Endometrial microvascular endothelial cells (primary cell): ENCODE data around the gene ACOT4. TPM values are rescaled to one million over a fixed set of nuclear protein-coding genes. Genes with fewer than 3 reads are reported as not detected.
"Not testable (repeated sequence)": the region's sequence is repeated elsewhere in the genome, so short reads cannot be mapped to it uniquely, and the experiment has no call there.

Source experiments
- in situ Hi-C: cut with HindIII; loops from 2 replicates; pipeline ENCODE4 v1.10.0; 2017; ENCODE audit warnings: low sequenced_read_pairs, low pct_unique_long_range_greater_than_20kb; ENCODE audit errors: inconsistent ontology term
- total RNA-seq: library from RNA; depleted of rRNA; stranded (reverse); fragments of >200 nt; gene quantifications from one replicate; pipeline ENCODE4 v1.2.3, GENCODE V29; 2015; ENCODE audit errors: inconsistent ontology term

The ACOT4 gene, protein sequence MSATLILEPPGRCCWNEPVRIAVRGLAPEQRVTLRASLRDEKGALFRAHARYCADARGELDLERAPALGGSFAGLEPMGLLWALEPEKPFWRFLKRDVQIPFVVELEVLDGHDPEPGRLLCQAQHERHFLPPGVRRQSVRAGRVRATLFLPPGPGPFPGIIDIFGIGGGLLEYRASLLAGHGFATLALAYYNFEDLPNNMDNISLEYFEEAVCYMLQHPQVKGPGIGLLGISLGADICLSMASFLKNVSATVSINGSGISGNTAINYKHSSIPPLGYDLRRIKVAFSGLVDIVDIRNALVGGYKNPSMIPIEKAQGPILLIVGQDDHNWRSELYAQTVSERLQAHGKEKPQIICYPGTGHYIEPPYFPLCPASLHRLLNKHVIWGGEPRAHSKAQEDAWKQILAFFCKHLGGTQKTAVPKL
- total RNA-seq: 0.65 TPM

- in situ Hi-C loops: no loop called here
Measured at GRCh38 chr14:73591690-73592449, at the start of gene ACOT4. ACOT4 (plus strand) TSS chr14:73591873; CDS start chr14:73591960, 87 bp downstream.

GRCh38 chr14:73542961-73543360, 48.7 kb upstream of the ACOT4 start:
- in situ Hi-C loops: not testable (repeated sequence)

DNA sequence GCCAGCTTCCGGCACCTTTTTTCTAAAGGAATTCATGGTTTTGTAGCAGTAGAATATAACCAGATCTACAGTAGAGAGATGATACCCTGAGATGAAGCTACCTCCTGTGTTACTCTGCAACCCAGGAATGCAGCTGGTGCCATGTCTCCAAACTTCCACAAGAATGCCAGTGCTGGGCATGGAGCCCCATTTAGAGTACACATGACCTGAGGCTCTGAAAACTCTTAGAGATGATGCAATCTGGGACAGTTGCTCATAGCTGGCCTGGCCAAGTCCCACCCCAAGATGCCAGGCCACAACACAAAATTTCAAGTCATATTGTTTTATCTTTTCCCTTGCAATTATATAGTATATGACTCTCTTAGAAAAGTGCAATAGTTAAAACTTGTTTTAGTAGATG, 46.3 kb upstream of the ACOT4 start:
- in situ Hi-C loops: not testable (repeated sequence)

- in situ Hi-C loops: not testable (repeated sequence)
Measured at GRCh38 chr14:73549097-73549496, 42.6 kb upstream of the ACOT4 start.

DNA sequence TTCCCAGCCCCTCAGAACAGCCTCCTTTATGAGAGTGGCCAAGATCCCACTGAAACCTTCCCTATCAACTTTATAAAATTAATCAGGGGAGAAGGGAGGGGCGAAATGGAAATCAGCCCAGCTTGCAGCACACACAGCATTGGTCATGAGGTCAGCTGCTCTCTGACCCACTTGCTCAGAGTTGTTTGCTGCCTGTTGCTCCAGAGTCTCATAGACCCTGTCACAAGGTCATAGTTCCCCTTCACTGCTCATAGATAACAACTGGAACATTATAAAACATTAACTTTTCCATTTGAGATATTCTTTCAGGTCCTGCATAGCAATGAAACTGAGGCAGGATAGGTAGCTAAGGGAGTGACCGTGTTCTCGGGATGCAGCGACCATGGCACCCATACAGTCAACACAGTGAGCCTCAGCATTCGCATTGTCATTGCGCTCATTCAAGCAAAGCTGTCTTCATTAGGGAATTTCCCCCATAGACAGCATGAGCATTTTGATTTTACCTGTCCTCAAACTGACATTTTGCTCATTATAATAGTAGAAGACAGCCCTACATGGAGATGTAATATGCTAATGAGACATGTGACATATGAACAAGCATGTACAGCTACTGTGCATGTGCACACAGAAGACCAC, 41.7 kb upstream of the ACOT4 start:
- in situ Hi-C loops: not testable (repeated sequence)

GRCh38 chr14:73553845-73554244, 37.8 kb upstream of the ACOT4 start:
- in situ Hi-C loops: no loop called here

DNA sequence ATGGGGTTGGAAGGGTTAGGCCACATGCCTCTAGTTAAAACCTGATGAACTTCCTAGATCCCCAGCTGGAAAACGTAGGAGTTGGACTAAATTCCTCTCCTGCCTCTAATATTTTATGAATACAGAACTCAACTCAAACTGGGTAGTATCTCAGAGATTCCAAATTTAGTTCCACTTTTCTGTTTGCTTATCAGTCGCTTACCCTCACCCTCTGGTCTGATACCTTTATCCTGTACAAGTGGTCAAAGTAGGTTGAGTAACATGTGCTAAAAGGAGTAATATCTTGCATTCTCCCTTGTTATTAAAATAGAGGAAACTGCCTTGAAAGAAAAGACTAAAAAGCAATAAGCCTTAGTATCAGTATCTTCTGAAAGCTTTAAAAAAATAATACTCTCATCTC, 34.5 kb upstream of the ACOT4 start:
- in situ Hi-C loops: not testable (repeated sequence)

DNA sequence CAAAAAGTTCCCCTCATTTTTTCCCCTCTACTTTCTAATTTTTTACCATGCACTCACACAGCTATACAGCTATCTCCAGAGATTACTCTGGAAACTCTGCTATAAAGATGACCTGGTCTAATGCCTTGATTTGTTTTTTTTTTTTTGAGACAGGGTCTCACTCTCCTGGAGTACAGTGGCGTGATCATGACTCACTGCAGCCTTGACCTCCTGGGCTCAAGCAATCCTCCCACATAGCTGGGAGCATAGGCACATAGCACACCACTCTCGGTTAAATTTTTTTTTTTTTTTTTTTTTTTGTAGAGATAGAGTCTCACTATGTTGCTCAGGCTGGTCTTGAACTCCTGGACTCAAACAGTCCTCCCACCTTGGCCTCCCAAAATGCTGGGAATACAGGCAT, 33.4 kb upstream of the ACOT4 start:
- in situ Hi-C loops: not testable (repeated sequence)

- in situ Hi-C loops: not testable (repeated sequence)
Measured at GRCh38 chr14:73562256-73562655, 29.4 kb upstream of the ACOT4 start.

GRCh38 chr14:73562696-73563095, 29.0 kb upstream of the ACOT4 start:
- in situ Hi-C loops: not testable (repeated sequence)

GRCh38 chr14:73566431-73566830, 25.2 kb upstream of the ACOT4 start:
- in situ Hi-C loops: not testable (repeated sequence)

GRCh38 chr14:73566935-73567334, 24.7 kb upstream of the ACOT4 start:
- in situ Hi-C loops: not testable (repeated sequence)

- in situ Hi-C loops: no loop called here
Measured at GRCh38 chr14:73567358-73567757, 24.3 kb upstream of the ACOT4 start.

DNA sequence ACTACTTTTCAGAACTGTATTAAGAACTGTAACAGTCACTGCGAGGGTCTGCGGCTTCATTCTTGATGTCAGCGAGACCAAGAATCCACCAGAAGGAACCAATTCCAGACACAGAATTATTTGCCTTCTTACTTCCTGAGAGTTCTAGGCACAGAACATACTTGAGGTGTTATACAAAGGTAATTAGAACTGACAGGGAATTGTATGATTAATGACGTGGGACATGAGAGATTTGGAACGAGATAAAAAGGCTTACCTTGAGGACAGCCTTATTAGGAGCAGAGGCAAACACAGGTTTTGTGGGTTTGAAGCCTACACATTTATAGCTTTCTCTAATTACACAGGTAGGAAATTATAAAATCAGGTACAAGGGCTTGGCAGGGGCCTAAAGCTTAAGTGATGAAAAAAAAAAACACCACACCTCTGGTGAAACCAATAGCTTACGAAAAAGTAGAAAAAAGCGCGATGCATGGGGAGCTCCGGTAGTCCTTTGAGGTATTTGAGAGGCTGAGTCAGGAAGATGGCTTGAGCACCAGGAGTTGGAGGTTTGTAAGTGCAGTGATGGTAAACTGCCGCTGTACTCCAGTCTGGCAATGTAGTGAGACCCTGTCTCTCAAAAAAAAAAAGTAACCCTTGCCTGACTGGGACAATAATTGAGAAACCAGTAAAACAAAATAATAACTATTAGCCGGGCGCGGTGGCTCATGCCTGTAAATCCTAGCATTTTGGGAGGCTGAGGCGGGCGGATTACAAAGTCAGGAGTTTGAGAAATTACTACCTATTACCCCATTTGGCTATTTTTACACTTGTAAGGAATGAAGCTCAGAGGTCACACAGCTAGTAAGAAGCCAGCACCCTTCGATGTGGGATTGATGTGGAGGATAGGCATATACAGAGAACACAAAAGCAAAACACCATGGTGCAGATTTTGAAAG, 23.5 kb upstream of the ACOT4 start:
- in situ Hi-C loops: no loop called here

DNA sequence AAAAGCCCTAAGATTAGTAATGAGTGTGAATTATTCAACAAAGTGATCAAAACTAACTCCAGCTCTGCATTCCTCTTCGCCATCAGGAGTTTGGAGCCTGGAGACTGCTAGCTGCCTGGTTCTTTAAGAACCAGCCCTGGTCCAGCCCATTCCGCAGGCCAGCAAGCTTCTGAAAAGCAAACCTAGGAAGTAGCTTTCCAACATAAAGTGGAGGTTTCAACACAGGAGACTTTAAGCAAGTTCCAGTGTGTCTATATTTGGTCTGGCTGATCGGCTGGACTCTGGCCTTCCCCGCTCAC, 22.8 kb upstream of the ACOT4 start:
- in situ Hi-C loops: not testable (repeated sequence)

DNA sequence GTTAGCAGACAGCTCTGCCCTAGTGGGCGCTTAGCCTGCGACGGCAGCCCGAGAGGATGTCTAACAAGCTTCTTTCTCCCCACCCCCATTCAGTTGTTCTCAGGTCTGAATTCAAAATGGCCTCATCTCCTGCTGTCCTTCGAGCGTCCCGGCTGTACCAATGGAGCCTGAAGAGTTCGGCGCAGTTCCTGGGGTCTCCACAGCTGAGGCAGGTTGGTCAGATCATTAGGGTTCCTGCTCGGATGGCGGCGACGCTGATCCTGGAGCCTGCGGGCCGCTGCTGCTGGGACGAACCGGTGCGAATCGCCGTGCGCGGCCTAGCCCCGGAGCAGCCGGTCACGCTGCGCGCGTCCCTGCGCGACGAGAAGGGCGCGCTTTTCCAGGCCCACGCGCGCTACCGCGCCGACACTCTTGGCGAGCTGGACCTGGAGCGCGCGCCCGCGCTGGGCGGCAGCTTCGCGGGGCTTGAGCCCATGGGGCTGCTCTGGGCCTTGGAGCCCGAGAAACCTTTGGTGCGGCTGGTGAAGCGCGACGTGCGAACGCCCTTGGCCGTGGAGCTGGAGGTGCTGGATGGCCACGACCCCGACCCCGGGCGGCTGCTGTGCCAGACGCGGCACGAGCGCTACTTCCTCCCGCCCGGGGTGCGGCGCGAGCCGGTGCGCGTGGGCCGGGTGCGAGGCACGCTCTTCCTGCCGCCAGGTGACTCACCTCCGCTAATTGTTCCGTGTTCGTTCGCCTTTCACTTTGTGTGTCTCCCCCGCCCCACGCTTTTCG, 22.3 kb upstream of the ACOT4 start, which contains the start of gene ACOT2:
Gene ACOT2, plus strand, starts transcription at position 29 of the 774 bp plus-strand sequence. Its CDS starts 28 bp downstream, at position 57.
- in situ Hi-C loops: not testable (repeated sequence)

DNA sequence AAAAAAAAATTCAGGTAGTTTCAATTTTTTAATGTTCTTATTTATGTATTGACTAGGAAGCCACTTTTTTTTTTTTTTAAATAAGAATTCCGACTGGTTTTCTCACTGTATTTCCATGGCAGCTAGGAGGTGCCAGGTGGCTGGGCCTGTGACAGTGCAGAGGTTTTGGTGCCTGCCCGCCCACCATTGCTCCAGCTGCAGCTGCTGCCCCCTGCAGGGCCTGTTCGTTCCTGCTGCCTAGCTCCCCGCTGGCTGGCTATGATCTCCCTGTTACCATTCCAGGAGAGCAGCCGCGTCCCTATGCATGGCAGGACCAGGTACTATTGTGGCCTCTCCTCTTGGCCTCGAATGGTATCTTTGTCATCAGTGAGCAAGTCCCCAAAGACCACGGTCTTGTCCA, 20.8 kb upstream of the ACOT4 start:
- in situ Hi-C loops: not testable (repeated sequence)

DNA sequence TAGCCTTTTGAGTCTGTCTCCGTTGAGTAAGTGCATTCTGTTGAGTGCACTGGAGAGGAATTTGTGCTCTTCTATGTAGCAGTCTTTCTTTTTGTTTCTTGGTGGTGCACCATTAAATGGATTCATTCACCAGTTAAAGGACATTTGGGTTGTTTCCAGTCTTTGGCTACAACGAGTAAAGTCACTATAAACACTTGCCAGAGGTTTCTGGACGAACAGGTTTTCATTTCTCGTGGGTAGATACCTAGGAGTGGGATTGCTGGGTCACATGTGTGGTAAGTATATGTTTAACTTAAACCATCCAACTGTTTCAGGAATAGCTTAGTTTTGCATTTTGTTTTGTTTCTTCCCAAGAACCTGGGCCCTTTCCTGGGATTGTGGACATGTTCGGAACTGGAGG, 18.6 kb upstream of the ACOT4 start:
- in situ Hi-C loops: not testable (repeated sequence)
